GM12864 (cell line): ENCODE data around the gene BOD1L2.

Experiments used
- DNase-seq: peaks from one replicate; pipeline ENCODE4 v3.0.0-alpha.2; 2011; ENCODE audit warnings: low read depth
- H3K4me3 ChIP-seq: 2 replicates; pipeline ENCODE4 v1.5.1; 2011; ENCODE audit warnings: mild to moderate bottlenecking, low read depth, low read length, control low read depth
- TF ChIP-seq, protein P1 (sequence below): IDR thresholded peaks from 2 replicates; pipeline ENCODE4 v1.5.1; 2011; ENCODE audit warnings: low read depth, mild to moderate bottlenecking, moderate library complexity, low read length, control low read depth, inconsistent platforms; ENCODE audit errors: missing control alignments

Gene BOD1L2

DNA sequence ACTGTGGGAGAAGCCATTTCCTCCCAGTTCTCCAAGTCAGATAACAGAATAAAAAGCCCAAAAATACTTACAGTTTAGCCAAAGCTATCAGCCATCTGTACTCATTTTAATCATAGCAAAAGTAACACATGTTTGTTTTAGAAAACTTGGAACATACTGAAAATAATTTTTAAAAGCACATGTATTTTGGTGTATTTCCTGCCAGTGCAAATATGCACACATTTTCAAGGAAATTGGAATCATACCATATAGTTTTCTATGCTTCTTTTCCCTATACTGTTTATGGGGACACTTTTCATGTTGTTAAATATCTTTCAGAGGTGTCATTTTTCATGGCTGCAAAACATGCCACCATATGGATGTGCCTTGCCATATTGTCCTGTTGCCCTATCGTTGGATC is 51.2 kb downstream of the BOD1L2 start:
- DNase-seq: no peak
- no peak overlapping the region for H3K4me3 ChIP-seq
- TF ChIP-seq, protein P1, sequence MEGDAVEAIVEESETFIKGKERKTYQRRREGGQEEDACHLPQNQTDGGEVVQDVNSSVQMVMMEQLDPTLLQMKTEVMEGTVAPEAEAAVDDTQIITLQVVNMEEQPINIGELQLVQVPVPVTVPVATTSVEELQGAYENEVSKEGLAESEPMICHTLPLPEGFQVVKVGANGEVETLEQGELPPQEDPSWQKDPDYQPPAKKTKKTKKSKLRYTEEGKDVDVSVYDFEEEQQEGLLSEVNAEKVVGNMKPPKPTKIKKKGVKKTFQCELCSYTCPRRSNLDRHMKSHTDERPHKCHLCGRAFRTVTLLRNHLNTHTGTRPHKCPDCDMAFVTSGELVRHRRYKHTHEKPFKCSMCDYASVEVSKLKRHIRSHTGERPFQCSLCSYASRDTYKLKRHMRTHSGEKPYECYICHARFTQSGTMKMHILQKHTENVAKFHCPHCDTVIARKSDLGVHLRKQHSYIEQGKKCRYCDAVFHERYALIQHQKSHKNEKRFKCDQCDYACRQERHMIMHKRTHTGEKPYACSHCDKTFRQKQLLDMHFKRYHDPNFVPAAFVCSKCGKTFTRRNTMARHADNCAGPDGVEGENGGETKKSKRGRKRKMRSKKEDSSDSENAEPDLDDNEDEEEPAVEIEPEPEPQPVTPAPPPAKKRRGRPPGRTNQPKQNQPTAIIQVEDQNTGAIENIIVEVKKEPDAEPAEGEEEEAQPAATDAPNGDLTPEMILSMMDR: no peak
